Left renal pelvis (tissue), 4 donors: ENCODE results near the gene HIC1. TPM values are rescaled to one million over a fixed set of nuclear protein-coding genes. Genes with fewer than 3 reads are reported as not detected.

Experiments
- DNase-seq, 4 donors: peaks; one replicate each; pipeline ENCODE4 v3.0.0-alpha.2; 2013; ENCODE audit warnings: low read depth in 4 of 4, low spot score in 3 of 4
- polyA plus RNA-seq, 4 donors: library from polyadenylated mRNA; unstranded; fragments of 120-200 nt; gene quantifications; one replicate each; pipeline ENCODE4 v1.2.1, GENCODE V29; 2013; ENCODE audit not compliant: insufficient read length in 4 of 4

HIC1 gene
- polyA plus RNA-seq, 4 donors, result 14.3 to 98.2 (median 21.6) TPM

GRCh38 chr17:2094891-2095535, 40.1 kb downstream of the HIC1 start:
- no peak for DNase-seq

DNA sequence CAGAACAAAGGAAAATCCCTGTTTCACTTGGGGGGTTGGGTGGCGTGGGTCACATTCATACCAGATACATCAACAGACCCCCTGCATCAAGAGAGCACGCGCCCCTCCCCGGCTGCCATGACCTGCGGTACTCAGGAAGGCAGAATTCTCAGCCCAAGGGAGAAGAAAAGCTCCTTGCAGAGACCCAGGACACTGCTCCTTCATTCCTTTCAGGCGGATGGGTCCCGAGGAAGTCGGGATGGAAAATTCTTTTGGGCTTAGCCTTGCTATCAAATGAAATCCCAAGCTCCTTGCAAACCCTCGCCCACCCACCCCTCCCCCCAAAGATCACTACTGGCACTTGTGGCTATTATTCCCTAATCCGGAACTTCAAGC, 40.6 kb downstream of the HIC1 start:
- no peak for DNase-seq

DNA sequence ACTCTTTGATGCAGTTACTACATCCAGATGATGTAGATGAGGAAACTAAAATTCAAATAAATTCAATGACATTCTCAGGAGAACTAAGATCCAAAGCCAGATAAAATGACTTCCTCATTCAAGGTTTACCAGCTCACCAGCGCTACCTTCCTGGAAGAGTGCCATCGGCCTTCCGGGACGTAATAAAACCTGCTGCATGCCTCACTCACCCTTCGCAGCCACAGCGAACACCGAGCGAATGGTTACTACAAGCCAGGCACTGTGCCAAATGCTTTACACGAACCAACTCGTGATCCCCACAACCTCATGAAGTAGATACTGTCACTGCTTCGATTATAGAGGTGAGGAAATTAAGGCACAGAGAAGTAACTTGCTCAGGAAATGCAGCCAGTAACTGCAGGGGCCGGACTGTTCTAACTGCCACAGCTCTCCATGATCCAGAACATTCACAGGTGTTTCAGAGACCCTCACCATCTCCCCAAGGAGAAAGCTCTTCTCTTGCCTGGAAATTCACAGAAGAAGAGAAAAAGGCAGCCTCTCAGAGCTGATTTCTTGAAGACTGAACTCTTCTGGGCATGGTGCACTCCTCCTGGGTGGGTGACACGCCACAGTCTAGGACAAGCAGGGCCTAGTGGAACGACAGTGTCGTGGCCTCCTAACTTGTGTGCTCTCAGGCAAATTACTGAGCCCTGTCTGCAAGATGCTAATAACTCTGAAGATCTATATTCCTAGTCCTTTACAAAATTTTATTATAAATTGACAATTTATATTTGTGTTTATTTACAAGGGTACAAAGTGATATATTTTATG, 46.8 kb downstream of the HIC1 start:
- DNase-seq, result no peak

- DNase-seq, result no peak
Measured at GRCh38 chr17:2102931-2103809, 48.3 kb downstream of the HIC1 start.

DNA sequence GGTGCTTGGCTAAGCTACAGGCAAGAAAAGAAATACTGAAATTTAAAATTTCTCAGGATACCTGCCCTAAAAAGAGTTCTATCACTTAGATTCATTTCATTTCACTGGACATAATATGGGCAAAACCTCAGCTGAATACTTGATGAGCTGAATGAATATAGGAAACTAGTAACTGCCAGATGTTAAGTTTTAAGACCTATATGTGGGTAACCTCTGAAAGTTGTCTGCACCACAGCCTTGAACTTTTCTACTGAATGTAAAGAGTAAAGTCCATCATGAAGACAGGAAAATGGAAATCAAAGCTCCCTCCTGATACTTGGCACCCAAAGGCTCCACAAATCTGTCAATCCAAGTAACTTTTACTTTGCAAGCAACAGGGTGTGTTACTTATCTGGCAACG, 50.8 kb downstream of the HIC1 start:
- no peak for DNase-seq

GRCh38 chr17:2106308-2106955, 51.5 kb downstream of the HIC1 start:
- DNase-seq, result no peak

GRCh38 chr17:2107050-2107449, 52.1 kb downstream of the HIC1 start:
- DNase-seq, result no peak

- DNase-seq, result no peak
Measured at GRCh38 chr17:2107506-2107905, 52.6 kb downstream of the HIC1 start.

DNA sequence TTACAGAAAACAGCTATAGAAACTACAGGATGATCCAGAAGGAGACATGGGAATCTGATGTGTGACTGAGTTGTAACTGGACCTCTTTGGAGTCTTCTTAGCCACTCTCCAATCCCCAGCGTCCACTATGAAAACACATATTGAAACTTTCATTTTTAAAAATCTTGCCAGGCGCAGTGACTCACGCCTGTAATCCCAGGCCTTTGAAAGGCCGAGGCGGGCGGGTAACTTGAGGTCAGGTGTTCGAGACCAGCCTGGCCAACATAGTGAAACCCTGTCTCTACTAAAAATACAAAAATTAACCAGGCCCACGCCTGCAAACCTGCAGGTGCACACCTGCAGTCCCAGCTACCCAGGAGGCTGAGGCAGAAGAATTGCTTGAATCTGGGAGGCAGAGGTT, 53.3 kb downstream of the HIC1 start:
- no peak for DNase-seq

GRCh38 chr17:2110436-2110835, 55.5 kb downstream of the HIC1 start:
- no peak for DNase-seq

- no peak for DNase-seq
Measured at GRCh38 chr17:2111691-2112090, 56.8 kb downstream of the HIC1 start.

Other genes with a start within 250 kb of the HIC1 start
- gene SMYD4, start 225.2 kb upstream of the HIC1 start, polyA plus RNA-seq, result 10 to 100 TPM; 12.9 to 18.6 (median 15.1) TPM
- gene RPA1, start 225.1 kb upstream of the HIC1 start, polyA plus RNA-seq, result 100 to 1,000 TPM; 105 to 142 (median 123) TPM
- gene RTN4RL1, start 29.8 kb upstream of the HIC1 start, polyA plus RNA-seq, result 1 to 10 TPM; 1.4 to 2.5 (median 1.7) TPM
- 10 to 100 TPM; 36.5 to 59.1 (median 39.7) TPM for gene DPH1, start 24.9 kb upstream of the HIC1 start, polyA plus RNA-seq
- 10 to 100 TPM; 10.1 to 15.1 (median 11.9) TPM for gene OVCA2, start 13.1 kb upstream of the HIC1 start, polyA plus RNA-seq
- 10 to 100 TPM; 27.8 to 35.8 (median 30.7) TPM for gene SMG6, start 248.7 kb downstream of the HIC1 start, polyA plus RNA-seq
- 10 to 100 TPM; 22.0 to 25.8 (median 23.2) TPM for gene SRR, start 248.8 kb downstream of the HIC1 start, polyA plus RNA-seq